Left renal pelvis (tissue), 4 donors: Measurements from ENCODE around the gene TNP1. TPM values are rescaled to one million over a fixed set of nuclear protein-coding genes. Genes with fewer than 3 reads are reported as not detected.

Source experiments
- DNase-seq, 4 donors: peaks; one replicate each; pipeline ENCODE4 v3.0.0-alpha.2; 2013; ENCODE audit warnings: low read depth in 4 of 4, low spot score in 3 of 4
- polyA plus RNA-seq, 4 donors: library from polyadenylated mRNA; unstranded; fragments of 120-200 nt; gene quantifications; one replicate each; pipeline ENCODE4 v1.2.1, GENCODE V29; 2013; ENCODE audit not compliant: insufficient read length in 4 of 4

TNP1 gene
- polyA plus RNA-seq, 4 donors: not detected

DNA sequence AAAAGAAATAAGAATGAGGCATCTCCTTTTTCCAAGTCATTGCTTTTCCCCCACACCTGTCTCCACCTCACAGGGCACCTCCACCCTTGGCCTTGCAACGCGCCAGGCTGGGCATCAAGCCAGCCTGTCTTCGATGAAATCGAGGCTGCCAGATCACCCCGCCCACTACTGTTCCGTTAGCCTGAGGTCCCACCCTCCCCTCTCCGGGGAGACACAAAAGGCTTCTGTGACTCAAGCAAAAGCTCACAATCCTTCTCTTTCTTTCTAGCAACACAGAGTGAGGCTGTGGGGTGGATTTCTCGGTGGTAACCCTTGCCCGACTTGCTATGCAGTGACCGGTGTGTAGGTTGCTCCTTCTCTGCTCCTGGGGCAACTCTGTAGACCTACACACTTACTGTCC lies 9.9 kb downstream of the TNP1 start:
- DNase-seq: no peak

DNA sequence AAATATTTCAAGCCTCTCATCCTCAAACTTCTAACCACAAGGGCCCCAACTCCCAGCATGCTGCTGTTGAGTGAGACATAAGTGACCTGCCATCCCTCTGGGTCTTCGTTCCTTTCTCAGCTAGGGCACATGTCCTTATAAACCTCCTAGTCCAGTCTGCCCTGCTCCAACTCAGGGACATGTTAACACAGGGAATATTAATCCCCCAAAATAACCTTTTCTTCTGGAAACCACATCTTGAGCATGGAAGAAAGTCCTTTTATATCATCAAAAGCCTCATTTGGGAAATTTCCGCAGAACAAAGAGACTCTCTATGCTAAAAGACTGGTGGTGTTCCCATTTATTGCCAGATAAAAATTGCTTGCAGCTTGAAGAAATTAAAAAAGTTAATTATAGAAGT lies 14.4 kb downstream of the TNP1 start:
- DNase-seq: no peak

DNA sequence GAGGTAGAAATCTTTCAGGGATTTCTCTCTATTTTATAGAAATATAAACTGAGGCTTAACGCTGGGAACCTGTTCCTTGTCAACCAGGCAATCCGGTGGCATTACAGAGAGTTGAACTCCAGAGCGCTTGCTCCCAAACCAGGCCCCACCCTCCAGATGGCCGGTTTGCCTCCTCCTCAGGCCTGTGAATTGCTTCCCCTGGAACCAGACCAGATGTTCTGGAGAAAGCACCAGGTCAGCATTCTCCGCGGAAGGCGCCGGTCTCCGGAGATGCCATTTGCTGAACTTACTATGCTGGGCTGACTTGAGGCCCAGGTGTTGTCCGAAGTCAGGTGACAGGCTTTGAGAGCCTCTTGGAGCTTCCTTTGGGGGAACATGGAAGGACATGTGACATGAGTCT lies 17.2 kb downstream of the TNP1 start:
- DNase-seq: no peak

DNA sequence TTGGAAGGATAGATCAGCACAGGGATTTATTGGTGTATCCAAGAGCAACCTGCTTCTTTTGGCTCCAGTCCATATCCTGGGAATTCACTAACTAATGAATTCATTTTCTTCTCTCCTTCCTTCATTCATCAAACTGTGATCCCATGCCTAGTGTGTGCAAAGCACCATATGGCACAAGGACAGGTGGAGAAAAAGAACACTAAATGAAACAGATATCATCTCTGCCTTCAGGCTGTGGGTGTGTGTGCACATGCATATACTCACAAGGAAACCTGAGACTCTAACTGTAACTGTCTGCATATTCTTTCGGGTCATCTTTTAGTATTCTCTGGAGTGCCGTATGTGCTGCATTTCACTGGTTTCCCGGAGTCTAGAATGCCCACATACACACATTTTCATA lies 20.2 kb downstream of the TNP1 start:
- no peak for DNase-seq

DNA sequence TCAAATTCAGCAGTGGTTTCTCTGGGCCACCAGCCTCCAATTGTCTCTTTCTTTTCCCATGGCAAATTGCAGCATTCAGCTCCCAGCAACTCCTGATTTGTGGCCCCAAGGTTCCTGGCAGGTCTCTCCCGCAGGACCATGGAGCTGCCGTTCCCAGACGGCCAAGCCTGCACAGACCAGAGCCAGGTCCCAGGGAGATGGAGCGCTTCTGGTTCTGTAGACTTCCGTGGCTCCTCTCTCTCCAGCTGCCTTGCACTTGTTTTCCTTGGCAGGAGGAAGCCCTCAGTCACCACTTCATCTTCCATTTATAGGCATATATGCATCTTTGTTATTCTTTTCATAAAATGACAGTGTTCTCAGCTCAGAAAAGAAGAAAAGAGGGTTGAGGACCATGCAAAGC lies 21.7 kb downstream of the TNP1 start:
- no peak for DNase-seq

DNA sequence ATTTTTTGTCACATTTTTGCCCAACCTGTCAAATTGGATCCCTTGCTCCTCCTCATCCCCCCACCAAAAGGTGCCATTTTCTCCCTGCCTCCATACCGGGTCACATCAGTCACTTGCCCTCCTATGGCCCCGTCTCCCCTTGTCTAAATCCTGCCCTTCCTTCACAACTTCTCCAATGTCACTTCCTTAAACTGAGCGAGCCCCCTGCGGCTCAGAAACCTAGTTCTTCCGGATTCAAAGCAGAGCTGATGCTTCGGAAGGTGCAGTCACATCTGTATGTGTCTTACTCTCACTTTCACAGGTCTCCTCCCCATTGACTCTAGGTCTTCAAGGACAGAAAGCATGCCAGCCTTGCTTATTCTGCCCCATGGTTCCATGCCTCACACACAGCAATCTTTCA lies 22.1 kb downstream of the TNP1 start:
- DNase-seq: no peak

DNA sequence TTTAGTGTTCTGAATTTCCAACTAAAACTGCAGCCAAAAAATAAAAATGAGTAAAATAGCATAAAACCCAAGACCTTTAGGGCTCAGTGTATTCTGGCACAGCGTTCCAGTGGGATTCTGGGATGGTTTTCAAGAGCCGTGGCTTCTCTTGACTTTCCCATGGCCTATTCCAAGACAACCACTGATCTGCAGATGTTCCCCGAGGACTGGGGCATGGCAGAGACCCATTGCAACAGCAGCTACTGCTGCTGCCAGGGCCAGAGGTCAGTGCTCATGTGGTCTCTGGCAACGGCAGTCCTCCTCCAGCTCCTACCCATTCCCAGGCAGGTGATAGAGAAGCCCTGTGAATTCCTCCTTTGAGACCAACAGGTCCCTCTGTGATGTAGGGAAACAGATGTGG lies 26.8 kb downstream of the TNP1 start:
- no peak for DNase-seq

DNA sequence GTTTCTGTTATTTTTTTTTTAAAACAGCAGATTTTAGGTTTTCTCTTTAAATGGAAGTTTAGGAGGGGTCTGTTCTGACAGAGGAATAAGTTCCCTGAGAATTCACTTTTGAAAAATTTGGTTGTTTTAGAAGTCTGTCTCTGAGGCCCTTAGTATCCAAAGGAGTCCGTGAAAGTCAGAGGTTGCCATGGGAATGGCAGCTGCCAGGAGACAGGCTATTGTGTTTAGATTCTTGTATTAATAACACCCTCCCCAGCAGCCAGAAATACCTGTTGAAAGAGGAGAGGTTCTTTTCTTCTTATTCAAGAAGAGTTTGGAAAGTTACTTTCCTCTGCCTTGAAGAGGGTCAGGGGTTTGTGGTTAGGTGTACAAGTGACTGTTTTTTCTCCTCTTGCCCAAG lies 29.5 kb downstream of the TNP1 start:
- no peak for DNase-seq

DNA sequence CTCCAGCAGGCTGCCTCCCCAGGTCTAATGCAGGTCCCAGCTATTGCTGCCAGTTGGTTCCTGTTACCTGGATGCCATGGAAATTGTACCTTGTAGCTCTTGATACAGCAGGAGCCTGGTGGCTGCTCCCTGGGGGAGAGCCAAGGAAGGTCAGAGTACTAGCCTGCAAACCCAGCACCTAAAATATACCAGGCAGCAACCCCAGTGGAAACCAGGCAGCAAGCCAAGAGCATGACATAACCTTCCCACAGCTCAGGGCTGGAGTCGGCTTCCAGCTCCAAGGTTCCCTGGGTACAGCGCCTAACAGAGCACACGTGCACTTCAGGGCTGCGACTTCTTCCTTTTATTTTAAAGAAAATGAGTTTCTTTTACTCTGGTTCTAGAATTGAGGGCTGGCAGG lies 30.3 kb downstream of the TNP1 start:
- no peak for DNase-seq

DNA sequence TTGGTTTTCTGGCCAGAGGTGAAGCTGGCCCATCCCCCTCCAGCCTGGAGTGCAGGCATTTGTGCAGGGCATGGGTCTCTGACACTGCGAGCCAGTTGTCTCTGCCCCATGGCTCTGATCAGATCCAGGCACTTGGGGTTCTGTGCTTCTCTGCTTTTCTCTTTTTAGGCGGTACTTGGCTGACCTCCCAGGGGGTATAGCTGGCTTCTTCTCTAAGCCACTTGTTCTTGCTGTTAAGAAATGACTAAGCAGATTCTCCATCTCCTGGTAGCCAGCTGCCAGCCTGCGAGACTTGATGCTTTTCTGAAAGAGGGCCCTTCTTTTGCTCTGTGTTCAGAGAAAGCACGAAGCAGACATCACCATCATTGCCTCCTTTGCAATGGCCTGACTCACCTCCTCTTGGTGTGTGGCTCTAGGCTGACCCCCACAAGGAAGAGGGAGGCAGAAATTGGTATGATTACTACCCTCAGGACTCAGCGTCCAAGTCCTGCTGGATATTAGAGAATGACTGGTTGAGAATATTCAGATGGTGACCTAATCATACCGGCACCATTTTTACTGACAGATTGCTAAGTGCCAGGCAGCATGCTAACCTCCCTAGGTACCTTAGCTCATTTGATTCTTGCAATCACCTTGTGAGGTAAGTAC lies 32.7 kb downstream of the TNP1 start:
- no peak for DNase-seq

DNA sequence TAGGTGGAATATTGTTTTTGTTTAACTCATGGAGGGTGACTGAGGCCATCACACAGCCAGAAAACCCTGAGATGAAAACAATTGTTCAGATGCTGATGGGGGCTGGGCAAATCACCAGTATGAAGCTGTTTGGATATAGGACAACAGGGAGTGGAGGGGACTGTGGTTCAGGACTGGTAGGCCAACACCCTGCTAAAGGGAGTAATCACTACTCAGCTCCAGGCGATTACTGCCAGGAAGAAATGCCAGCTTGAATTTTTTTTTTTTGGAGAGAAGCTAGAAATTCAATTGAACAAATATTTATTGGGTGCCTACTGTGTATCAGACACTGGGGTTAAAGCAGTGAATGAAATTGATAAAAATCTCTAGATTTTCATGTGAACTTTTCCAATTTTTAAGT lies 37.4 kb downstream of the TNP1 start:
- DNase-seq: no peak

DNA sequence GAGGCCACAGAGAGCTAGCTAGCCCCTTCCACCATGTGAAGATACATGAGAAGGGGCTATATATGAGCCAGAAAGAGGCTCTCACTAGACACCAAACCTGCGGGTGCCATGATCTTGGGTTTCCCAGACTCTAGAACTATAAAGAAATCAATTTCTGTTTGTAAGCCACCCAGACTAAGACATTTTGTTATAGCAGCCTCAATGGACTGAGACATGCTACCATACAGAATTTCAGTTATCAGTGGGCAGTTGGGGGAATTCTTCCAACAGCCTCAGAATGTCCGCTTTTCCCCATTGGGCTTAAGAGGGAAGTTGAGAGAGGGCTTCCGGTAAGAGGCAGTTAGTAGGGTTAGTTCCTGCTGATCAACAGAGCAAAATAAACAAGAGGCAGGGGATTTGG lies 39.2 kb downstream of the TNP1 start:
- DNase-seq: no peak

DNA sequence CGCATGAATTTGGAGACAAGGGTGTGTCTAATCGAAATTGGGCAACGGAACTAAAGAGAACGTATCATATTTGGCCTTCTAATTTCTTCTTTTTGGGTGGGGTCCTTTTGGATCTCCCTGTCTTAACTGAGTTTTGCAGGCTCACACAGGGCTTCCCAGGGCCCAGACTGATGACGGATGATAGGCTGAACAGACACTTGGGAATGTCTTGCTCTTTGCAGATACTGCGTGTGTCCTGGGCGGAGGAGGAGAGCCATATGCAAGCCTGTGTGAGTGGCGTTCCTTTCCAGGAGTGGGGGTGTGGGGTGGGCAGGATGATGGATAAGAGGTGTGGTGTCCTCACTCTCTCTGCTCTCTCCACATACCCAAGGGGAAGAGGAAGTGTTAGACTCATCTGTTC lies 40.1 kb downstream of the TNP1 start:
- no peak for DNase-seq

DNA sequence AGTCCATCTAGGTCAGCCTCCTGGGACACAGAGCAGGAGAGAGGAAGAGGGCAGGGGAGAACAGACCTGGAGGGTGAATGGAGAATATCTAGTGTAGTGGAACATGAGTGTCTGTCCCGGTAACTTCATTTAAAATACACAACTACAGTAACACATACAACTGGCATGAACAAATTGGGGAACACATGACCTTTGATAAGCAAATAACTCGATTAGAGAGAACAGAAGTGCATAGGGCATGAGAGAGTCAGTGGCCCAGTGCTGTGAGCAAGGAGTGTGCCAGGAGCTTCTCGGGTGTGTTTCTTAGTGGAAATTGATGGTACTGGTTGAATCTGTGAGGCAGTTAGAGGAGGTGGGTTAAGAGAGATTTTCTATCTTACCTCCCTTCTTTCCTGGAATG lies 40.8 kb downstream of the TNP1 start:
- no peak for DNase-seq

DNA sequence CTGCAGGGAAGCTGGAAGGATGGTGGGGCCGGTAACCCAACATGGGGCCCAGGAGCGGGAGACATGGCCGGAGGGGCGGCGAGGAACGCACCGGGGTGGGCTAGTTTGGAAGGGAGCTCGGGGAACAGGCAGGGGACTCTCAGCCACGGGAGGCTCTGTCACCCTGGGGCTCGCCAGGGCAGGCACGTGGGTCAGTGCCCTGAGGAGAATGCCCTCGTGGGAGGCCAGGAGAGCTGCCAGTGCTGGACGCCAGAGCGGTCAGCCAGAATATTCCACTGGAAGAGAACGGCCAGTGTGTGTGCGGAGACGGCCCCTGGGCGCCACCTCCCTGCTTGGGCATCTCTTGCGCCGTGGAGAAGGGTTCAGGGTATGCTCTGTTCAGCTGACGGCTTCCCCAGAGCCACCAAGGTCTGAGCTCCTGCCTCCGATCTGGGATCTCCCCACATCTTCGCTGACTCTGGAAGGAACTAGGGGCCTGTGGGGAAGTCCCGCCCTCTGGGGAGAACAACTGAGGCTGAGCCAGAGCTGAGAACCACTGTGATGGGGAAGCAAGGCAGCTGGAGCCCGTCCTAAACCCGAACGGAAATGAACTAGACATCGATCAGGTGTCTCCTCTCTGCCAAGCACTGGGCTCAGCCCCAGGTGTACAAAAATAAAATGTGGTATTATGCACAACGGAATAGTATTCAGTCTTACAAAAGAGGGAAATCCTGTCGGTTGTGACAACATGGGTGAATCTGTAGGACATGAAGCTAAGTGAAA lies 49.3 kb downstream of the TNP1 start:
- DNase-seq: no peak

Other genes with a start within 250 kb of the TNP1 start
- gene IGFBP2, start 226.6 kb downstream of the TNP1 start, polyA plus RNA-seq: 100 to 1,000 TPM; 109 to 285 (median 197) TPM
- gene IGFBP5, start 164.5 kb downstream of the TNP1 start, polyA plus RNA-seq: 1,000 to 10,000 TPM in 1 of 4 donors, 100 to 1,000 TPM in 3; 274 to 1,453 (median 475) TPM